ENCODE results near the gene ZBBX. TPM values are rescaled to one million over a fixed set of nuclear protein-coding genes. Genes with fewer than 3 reads are reported as not detected.
A peak's percentile ranks its signal among the peaks of the same experiment; 100 is the strongest.

Gene ZBBX
- total and polyA plus RNA-seq, 12 donors: 0.18 to 0.64 (median 0.31) TPM; not detected in 8

GRCh38 chr3:167406876-167407492 is 26.9 kb upstream of the ZBBX start:
- intact Hi-C loops (cut with DNase I): no loop called here
- 47 to 73% (median 62%) methylated on average over 3 of the region's 3 CpGs for WGBS, 4 donors
- peak; percentile 27 to 73 (median 43) for DNase-seq

GRCh38 chr3:167397826-167398225 is 17.7 kb upstream of the ZBBX start:
- DNase-seq: no peak
- Histone ChIP-seq H3K9me3 (replicated peaks in 1 of 3) (no peaks in the 10 kb centered on the region), H3K36me3 (replicated peaks in 1 of 2) (no peaks in the 10 kb centered on the region), H3K4me1 (replicated peaks in 1 of 2) (no peaks in the 10 kb centered on the region), H3K4me3 (no peak overlapping the region), H3K27me3 (no peaks in the 10 kb centered on the region), H3K27ac (no peak overlapping the region)
- intact Hi-C loops (cut with DNase I): no loop called here
- WGBS, 4 donors: 36 to 53% (median 50%) methylated on average over 1 of the region's 1 CpG
- TF ChIP-seq POLR2A (IDR thresholded peaks at IDR 0.05): no peak
- TF ChIP-seq, protein P1, sequence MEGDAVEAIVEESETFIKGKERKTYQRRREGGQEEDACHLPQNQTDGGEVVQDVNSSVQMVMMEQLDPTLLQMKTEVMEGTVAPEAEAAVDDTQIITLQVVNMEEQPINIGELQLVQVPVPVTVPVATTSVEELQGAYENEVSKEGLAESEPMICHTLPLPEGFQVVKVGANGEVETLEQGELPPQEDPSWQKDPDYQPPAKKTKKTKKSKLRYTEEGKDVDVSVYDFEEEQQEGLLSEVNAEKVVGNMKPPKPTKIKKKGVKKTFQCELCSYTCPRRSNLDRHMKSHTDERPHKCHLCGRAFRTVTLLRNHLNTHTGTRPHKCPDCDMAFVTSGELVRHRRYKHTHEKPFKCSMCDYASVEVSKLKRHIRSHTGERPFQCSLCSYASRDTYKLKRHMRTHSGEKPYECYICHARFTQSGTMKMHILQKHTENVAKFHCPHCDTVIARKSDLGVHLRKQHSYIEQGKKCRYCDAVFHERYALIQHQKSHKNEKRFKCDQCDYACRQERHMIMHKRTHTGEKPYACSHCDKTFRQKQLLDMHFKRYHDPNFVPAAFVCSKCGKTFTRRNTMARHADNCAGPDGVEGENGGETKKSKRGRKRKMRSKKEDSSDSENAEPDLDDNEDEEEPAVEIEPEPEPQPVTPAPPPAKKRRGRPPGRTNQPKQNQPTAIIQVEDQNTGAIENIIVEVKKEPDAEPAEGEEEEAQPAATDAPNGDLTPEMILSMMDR (IDR thresholded peaks at IDR 0.05): no peak

More at GRCh38 chr3:167406876-167407492, 26.9 kb upstream of the ZBBX start:
- TF ChIP-seq POLR2A (IDR thresholded peaks at IDR 0.05): no peak
- TF ChIP-seq, protein P1 (IDR thresholded peaks at IDR 0.05): peak; percentile 14 to 46 (median 41)
- no peaks in the 10 kb centered on the region for H3K36me3 ChIP-seq (replicated peaks in 1 of 2)
- H3K4me1 ChIP-seq (replicated peaks in 1 of 2): no peaks in the 10 kb centered on the region
- H3K27ac ChIP-seq: no peak overlapping the region
- H3K9me3 ChIP-seq (replicated peaks in 1 of 3): no peaks in the 10 kb centered on the region
- no peak overlapping the region for H3K4me3 ChIP-seq
- H3K27me3 ChIP-seq: no peaks in the 10 kb centered on the region

DNA sequence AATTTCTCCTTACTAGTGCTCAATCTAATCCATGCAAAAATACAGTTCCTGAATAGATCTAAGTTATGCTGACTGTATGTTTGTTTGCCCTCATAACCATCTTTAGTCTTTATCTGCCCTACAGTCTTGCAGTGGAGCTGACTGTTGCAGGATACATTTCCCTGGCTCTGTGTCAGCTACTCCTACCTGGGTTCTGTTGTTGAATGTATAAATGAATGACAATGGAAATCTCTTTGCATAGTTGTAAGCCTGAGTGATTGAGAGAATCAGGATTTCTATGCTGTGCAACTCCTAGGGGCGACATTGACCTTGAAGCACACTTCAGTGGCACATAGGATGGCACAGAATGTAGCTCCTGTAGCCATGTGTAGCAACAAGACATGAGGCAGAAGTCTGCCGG is 16.0 kb upstream of the ZBBX start:
- H3K4me1 ChIP-seq (replicated peaks in 1 of 2): no peaks in the 10 kb centered on the region
- no peak for DNase-seq
- 58 to 78% (median 66%) methylated on average over 2 of the region's 2 CpGs for WGBS, 4 donors
- no peak overlapping the region for H3K27ac ChIP-seq
- TF ChIP-seq POLR2A (IDR thresholded peaks at IDR 0.05): no peak
- TF ChIP-seq, protein P1 (IDR thresholded peaks at IDR 0.05): no peak
- H3K9me3 ChIP-seq (replicated peaks in 1 of 3): no peaks in the 10 kb centered on the region
- intact Hi-C loops (cut with DNase I): no loop called here
- no peaks in the 10 kb centered on the region for H3K36me3 ChIP-seq (replicated peaks in 1 of 2)
- no peak overlapping the region for H3K4me3 ChIP-seq
- H3K27me3 ChIP-seq: no peaks in the 10 kb centered on the region

DNA sequence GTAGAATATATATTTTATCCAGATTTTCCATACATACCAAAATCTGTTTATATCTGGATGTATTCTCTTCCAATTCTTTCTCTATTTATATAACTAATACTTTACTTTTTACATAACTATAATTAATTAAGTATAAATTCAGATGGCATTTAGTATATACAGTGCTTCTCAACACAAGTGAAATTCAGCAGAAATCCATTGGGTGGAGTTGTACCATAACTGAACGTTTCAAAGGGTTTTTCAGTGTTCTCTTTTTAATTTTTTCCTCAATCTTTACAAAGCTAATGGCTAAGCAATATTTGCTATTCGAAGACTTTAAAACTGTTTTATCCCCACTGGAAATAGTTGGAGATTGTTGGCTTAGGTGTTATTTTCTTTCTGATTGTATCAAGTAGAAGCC is 13.9 kb upstream of the ZBBX start:
- Histone ChIP-seq H3K9me3 (replicated peaks in 1 of 3) (no peaks in the 10 kb centered on the region), H3K27ac (no peak overlapping the region), H3K4me1 (replicated peaks in 1 of 2) (no peaks in the 10 kb centered on the region), H3K4me3 (no peak overlapping the region), H3K36me3 (replicated peaks in 1 of 2) (no peaks in the 10 kb centered on the region), H3K27me3 (no peaks in the 10 kb centered on the region)
- TF ChIP-seq, protein P1 (IDR thresholded peaks at IDR 0.05): no peak
- TF ChIP-seq POLR2A (IDR thresholded peaks at IDR 0.05): no peak
- WGBS, 4 donors: 22 to 34% (median 27%) methylated on average over 2 of the region's 2 CpGs
- DNase-seq: no peak
- intact Hi-C loops (cut with DNase I): no loop called here
